ENCODE data around the gene MITF. TPM values are rescaled to one million over a fixed set of nuclear protein-coding genes. Genes with fewer than 3 reads are reported as not detected.

The MITF gene
- polyA plus RNA-seq, 1 of the 3 experiments (the other 2 are of a cell fraction) = 1.7 TPM

DNA sequence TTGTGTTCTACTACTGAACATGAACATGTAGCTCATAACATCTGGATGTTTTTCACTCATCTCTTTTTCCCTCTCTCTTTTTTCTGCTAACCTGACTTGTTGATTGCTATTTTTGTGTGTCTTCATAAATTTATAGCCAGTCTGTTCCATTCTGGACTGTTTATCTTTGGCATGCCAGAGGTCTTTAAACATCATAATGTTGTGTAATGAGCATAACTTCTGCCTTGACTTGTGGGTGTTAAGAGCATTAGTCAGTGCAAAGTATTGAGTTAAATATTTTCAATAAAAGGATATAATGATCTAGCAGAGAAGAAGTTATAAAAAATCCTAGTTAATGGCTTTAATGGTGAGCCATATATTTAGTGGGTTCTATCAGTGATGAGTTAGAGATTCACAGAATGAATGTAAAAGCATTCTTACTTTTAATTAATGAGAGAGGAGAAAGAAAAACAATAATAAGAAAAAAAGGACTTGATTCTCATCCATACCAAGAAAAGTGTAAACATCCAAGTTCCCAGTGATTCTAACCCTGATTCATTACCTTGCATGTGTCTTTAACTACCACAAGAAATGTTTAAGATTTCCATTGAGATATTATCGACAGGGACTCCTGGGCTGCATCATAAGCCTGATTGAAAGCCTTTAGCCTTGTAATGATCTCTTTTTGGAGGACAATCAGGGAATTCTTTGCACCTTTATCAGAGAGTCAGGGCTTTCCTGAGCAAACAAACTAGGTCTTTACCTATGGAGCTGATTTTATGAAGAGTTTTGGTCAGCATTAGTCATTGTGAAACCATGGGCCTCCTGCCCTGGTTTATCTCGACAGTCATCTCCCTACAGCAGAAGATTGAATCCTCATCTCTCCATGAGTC lies 22.9 kb downstream of the MITF start (continued):
- TF ChIP-seq, protein P1, sequence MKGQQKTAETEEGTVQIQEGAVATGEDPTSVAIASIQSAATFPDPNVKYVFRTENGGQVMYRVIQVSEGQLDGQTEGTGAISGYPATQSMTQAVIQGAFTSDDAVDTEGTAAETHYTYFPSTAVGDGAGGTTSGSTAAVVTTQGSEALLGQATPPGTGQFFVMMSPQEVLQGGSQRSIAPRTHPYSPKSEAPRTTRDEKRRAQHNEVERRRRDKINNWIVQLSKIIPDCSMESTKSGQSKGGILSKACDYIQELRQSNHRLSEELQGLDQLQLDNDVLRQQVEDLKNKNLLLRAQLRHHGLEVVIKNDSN (IDR thresholded peaks at IDR 0.05; ENCODE audit: borderline replicate concordance, low read depth) = no peak
- TF ChIP-seq MEF2A (IDR thresholded peaks at IDR 0.05; ENCODE audit: borderline replicate concordance, low read depth) (no peak), GABPA (IDR thresholded peaks at IDR 0.05; ENCODE audit: low read depth) (no peak), CHD2 (IDR thresholded peaks at IDR 0.05; ENCODE audit: low read length, partially characterized antibody) (no peak), TCF12 (IDR thresholded peaks at IDR 0.05) (peak; percentile 80), JUND (IDR thresholded peaks at IDR 0.05) (peak; percentile 59), TAF1 (IDR thresholded peaks at IDR 0.05; ENCODE audit: borderline replicate concordance, low read depth, low read length) (no peak), SIN3A (IDR thresholded peaks at IDR 0.05; ENCODE audit: borderline replicate concordance, low read depth, low read length) (no peak), YY1 (IDR thresholded peaks at IDR 0.05; ENCODE audit: low read depth) (no peak), RCOR1 (IDR thresholded peaks at IDR 0.05; ENCODE audit: low read length) (no peak), GATA2 (CRISPR knock-in tag; IDR thresholded peaks at IDR 0.05) (no peak), NRF1 (IDR thresholded peaks at IDR 0.05; ENCODE audit: low read depth, low read length) (no peak), TEAD4 (IDR thresholded peaks at IDR 0.05; ENCODE audit: borderline replicate concordance, insufficient read depth) (peak; percentile 52; the same call in 1 of the 2 replicates), NFIC (IDR thresholded peaks at IDR 0.05; ENCODE audit: borderline replicate concordance) (peak; percentile 37; the same call in 1 of the 2 replicates), EZH2phosphoT487 (IDR thresholded peaks at IDR 0.05; ENCODE audit: borderline replicate concordance, low read depth) (no peak), RFX5 (IDR thresholded peaks at IDR 0.05; ENCODE audit: low read length) (no peak), PBX3 (IDR thresholded peaks at IDR 0.05) (peak; percentile 67), FOXM1 (IDR thresholded peaks at IDR 0.05; ENCODE audit: low read depth) (0 out of 2 replicates have a peak, but pooled peaks have one; percentile 14)
- TF ChIP-seq, protein P2, sequence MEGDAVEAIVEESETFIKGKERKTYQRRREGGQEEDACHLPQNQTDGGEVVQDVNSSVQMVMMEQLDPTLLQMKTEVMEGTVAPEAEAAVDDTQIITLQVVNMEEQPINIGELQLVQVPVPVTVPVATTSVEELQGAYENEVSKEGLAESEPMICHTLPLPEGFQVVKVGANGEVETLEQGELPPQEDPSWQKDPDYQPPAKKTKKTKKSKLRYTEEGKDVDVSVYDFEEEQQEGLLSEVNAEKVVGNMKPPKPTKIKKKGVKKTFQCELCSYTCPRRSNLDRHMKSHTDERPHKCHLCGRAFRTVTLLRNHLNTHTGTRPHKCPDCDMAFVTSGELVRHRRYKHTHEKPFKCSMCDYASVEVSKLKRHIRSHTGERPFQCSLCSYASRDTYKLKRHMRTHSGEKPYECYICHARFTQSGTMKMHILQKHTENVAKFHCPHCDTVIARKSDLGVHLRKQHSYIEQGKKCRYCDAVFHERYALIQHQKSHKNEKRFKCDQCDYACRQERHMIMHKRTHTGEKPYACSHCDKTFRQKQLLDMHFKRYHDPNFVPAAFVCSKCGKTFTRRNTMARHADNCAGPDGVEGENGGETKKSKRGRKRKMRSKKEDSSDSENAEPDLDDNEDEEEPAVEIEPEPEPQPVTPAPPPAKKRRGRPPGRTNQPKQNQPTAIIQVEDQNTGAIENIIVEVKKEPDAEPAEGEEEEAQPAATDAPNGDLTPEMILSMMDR (IDR thresholded peaks at IDR 0.05) = no peak
- TF ChIP-seq, protein P3, sequence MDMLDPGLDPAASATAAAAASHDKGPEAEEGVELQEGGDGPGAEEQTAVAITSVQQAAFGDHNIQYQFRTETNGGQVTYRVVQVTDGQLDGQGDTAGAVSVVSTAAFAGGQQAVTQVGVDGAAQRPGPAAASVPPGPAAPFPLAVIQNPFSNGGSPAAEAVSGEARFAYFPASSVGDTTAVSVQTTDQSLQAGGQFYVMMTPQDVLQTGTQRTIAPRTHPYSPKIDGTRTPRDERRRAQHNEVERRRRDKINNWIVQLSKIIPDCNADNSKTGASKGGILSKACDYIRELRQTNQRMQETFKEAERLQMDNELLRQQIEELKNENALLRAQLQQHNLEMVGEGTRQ (IDR thresholded peaks at IDR 0.05; ENCODE audit: borderline replicate concordance, low read depth, low read length) = no peak
- TF ChIP-seq, protein P4, sequence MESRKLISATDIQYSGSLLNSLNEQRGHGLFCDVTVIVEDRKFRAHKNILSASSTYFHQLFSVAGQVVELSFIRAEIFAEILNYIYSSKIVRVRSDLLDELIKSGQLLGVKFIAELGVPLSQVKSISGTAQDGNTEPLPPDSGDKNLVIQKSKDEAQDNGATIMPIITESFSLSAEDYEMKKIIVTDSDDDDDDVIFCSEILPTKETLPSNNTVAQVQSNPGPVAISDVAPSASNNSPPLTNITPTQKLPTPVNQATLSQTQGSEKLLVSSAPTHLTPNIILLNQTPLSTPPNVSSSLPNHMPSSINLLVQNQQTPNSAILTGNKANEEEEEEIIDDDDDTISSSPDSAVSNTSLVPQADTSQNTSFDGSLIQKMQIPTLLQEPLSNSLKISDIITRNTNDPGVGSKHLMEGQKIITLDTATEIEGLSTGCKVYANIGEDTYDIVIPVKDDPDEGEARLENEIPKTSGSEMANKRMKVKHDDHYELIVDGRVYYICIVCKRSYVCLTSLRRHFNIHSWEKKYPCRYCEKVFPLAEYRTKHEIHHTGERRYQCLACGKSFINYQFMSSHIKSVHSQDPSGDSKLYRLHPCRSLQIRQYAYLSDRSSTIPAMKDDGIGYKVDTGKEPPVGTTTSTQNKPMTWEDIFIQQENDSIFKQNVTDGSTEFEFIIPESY (IDR thresholded peaks at IDR 0.05; ENCODE audit: borderline replicate concordance, low read depth) = no peak
